HG02759 (cell line): Measurements from ENCODE around the gene CDKAL1.

ENCODE experiments used
- ATAC-seq: cut with Tn5 transposase; IDR thresholded peaks from one replicate; pipeline ENCODE4 v1.9.1; 2021; ENCODE audit warnings: mild to moderate bottlenecking, moderate library complexity; ENCODE audit not compliant: unreplicated experiment

The CDKAL1 gene

DNA sequence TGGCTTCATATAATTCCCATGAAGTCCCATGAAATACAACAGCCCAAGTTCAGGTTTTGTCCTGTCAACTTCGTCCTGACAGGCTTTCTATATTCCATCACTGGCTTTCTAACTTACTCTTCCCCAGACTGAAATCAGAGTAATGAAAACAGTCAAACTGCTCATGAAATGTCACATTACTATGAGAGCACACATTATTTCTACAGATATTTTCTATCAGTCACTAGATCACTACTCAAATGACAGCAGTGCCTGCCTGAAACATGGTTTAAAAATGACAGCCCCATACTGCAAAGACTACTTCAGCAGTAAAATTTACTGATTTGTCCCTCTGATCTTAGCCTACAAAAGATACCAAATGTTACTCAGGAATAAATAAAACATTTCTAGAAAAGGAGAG, 616.4 kb downstream of the CDKAL1 start:
- no peak for ATAC-seq

DNA sequence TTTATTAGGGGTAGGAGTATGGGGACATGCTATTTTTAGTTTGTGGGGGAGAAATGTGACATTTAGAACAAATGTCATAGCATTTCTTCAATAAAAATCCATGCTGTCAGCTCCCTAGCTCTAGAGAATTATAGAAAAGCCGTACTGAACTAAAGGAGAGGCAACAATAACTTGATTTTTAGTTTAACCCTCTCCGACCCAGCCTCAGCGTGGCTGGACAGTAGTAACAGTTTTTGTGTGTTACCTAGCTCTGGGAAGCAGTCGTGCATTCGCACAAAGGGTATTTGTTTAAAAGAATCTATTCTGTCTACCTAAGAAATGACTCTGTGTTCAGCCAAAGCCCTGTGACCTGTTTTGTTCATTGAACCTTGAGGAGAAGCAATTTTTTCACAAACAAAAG, 616.9 kb downstream of the CDKAL1 start:
- ATAC-seq = no peak

DNA sequence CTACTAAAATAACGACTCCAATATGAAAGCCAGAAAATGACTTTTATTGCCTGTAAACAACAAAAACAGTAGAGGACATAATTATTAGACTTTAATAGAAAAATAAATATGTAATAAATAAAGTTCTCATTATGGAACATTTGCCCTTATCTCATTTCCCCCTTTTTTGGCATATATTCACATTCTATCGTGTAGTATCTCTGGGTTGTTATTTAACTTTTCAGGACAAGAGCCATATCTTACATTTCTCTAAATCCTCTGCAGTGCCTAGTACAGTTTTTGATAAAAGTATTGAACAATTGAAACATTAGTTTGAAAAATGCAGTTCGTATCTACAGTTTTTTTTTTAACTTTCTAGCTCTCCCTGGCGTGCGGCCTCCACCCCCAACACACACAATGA, 617.3 kb downstream of the CDKAL1 start:
- ATAC-seq = no peak

DNA sequence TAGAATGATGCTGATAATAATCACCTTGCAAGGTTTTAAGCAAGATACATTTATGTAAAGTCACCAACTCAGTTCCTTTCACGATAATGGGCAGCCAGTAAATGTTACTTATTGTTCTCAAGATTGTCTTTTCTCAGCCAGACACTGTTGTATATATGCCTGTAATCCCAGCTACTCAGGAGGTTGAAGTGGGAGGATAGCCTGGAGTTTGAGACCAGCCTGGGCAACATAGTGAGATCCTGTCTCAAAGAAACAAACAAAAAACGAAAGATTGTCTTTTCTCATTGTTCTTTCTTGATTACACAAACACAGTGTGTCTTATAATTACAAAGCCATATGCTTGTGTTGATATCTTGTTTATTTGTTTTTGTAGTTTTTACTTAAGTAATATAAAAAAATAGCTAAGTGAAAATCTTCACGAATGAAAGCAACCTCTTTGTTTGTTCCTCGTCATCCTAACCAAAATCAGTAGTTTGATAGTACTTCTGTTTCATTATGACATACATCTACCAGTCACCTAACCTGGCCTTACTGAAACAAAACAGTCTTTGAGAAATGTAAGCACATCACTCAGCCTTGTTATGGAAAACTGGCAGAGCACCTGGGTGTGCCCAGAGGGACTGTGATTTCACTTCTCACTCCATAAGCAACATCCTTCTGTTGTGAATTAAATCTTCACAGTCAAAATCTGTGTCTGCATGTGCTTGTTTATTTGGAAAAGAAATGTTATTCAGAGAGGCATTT, 623.1 kb downstream of the CDKAL1 start:
- peak; percentile 74 for ATAC-seq

DNA sequence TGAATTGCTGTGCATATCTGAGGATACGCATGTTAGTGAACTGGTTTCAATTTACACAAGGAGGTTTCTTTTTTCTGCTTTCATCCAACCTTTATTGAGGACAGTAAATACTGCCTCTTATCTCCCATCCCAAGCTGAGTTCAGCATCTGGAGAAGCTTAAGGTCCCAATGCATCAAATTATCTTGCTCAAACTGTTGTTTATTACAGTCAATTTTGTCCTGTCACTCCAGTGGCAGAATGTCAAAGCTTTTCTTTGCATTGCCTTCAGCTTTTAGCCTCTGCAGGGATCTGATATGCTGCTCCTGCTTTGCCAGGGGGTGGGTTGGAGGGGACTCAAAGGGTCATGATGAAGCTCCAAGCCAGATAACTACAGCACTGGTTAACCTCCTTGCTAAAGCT, 623.9 kb downstream of the CDKAL1 start:
- ATAC-seq = no peak

DNA sequence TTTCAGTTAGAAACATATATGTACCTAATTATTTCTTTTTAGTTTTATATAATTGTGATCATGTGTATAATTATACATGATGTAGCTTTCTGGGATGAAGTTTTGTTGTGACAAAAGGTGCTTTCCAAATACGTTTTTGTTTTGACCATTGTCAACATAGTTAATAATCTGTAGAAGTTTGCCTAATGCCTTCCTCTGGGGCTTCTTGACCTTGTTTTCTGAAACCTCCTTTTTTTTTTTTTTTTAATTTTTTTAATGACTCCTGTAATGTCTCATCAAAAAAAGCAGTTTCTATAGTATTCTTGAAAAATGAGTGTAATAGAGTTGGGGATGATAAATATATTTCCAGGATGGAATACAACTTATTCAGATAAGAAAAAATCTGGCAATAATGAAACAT, 624.6 kb downstream of the CDKAL1 start:
- ATAC-seq = peak; percentile 37

DNA sequence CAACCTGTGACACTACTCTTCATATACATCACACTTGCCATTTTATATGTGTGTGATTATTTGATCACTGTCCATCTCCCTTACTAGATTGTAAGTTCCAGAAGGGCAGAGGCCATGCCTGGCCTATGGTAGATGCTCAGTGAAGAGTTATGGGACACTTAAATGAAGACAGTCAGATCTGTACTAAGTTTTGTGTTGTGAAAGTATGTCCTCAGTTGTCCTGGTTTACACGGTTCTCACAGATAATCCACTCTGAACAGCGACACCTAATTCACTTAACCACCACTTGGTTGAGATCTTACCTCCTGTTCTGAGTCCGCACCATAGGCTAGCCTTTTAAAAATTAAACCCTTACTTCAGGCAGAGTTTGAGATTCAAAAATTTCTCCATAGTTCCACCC, 625.2 kb downstream of the CDKAL1 start:
- ATAC-seq = peak; percentile 32

DNA sequence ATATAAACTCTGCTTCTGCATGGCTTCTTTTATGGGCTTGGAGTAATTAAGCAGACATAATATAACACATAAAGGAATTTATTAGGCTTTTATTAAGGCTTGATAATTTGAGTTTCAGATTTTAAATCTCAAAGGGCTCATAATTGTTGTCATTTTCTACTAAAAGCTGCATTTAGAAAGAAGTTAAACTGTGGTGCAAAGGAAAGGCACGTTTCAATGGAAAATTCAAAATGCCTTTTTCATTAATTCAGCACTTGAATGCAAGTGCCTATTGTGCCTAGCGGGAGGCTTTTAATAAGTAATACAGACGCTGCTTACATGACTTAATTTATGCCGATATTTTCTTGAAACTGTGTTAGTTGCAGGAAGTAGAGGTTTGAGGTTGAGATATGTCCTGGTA, 627.5 kb downstream of the CDKAL1 start:
- ATAC-seq = no peak

DNA sequence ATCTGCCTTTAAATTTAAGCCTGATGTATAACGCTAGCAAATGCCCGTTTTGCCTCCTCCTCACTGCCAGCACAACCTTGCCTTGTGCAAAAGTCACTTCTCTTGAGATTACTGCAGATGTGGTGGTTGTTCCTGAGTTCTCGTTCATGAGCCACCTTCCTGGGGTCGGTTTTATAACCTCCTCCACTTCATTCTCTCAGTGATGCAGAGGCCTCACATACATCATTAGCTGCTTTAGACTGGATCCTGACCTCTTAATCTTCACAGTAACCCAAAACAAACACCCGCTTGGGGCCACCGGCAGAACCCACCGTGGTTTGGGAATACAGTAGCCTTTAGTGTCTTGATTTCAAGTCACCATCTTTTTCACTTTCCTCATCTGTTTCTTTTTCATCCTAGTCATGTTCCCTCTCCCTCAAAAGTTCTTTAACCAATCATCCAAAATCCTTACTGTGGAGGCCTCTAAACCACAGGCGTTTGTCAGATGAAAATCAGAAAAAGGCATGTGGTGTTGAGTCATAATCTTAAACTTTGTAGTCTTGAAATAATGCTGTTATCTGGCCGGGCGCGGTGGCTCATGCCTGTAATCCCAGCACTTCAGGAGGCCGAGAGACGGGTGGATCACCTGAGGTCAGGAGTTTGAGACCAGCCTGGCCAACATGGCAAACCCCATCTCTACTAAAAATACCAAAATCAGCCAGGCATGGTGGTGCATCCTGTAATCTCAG, 629.0 kb downstream of the CDKAL1 start:
- ATAC-seq = no peak

DNA sequence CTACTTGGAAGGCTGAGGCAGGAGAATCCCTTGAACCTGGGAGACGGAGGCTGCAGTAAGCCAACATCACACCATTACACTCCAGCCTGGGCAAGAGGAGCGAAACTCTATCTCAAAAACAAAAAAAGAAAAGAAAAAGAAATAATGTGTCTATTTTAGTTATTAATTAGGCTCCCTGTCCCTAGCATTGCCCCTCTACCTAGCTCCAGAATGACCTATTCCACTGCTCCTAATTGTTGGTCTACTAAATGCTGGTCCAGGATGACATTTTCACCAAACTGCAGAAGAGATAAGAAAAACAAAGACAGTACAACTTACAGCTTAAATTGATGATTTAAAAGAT, 629.6 kb downstream of the CDKAL1 start:
- no peak for ATAC-seq

DNA sequence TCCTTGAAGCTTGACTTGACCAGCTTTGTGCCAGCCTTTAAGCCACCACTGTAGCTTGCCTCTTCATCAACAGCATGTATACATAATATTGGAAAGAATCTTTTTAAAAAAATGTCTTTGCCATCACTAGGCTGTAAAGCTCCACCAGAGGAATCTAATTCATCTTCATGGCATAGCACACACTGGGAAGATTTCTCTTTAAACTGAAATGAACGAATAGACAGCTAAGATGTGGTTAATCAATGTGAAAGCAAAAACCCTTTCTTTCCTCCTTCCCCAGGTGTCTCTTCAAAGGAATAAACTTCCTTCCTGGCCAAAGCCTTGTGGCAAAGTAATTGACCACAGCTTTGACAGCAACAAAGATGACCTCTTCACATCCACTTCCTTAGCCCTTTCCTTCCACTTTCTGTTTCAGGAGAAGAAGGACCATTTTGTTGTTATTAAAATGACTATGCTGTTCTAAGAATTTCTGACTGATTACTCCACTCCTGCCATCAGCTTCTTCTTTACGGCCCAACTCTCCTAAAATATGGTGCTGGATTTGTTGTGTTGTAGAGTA, 630.6 kb downstream of the CDKAL1 start:
- peak; percentile 67 for ATAC-seq

DNA sequence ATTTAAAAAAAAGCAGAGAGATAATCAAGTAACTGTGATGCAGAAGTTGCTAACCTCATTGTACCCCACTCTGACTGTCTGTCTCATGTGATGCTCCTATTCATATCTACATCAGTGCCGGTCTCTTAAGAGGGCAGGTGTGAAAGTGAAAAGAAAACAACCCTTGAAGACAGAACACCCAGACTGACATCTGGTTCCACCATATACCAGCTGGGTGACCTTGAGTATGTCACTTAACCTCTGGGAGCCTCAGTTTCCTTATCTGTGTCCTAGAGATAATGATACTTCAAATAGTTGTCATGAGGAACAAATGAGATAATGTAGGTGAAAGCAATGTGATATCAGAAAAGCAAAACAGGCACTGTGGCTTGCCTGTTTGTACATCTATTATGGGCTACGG, 632.5 kb downstream of the CDKAL1 start:
- peak; percentile 71 for ATAC-seq

DNA sequence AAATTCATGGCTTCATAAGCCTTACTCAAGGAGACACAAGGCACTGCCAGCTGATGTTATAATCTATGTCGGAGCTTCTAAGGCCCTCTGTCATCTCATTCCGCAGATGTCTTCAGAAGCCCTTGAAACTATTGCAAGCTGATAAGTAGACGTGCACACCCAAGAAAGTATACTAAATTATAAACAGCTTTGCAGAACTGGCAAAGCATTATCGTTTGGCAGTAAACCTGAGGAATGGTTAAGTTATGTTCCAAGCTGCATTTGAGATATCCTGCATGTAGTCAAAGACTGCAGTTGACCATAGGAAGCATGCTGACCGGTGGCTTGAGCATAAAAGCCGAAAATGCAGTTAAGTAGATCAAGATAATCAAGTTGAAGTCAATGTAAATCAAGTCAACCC, 633.5 kb downstream of the CDKAL1 start:
- ATAC-seq = no peak

DNA sequence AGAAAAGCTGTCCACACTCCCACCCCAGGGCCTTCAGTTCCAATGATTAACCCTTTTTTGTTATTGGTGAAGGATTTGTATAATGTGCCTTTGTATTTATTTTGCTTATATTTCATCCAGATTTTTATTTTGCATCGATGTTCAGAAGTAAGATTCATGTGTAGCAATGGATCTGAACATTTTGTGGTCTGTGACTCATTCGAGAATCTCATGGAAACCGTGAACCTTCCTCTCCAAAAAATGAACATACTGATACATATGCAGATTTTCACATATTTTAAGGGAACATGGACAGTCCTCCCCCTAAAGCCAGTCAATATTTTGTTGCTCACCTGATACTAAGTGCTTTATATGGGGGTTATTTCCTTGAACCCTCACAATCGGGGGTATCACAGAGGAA, 637.5 kb downstream of the CDKAL1 start:
- no peak for ATAC-seq

DNA sequence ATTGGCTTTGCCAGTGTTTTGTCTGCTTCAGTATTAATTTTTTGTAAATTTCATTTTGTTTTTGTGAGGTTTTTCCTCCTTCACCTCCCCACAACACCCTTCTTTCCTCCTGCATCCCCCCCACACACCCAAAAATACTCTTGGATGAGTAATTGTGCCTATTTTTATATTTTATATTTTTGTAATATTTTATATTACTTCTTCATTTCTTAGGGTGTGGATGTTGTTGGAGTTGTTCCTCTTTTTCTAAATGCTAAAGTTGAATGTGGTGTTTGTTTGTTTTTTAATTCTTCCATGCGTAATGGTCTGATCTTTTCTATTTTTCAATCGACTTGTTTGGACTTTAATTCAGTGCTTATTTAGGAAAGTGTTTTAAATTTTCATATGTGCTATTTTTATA, 638.8 kb downstream of the CDKAL1 start:
- ATAC-seq = no peak

DNA sequence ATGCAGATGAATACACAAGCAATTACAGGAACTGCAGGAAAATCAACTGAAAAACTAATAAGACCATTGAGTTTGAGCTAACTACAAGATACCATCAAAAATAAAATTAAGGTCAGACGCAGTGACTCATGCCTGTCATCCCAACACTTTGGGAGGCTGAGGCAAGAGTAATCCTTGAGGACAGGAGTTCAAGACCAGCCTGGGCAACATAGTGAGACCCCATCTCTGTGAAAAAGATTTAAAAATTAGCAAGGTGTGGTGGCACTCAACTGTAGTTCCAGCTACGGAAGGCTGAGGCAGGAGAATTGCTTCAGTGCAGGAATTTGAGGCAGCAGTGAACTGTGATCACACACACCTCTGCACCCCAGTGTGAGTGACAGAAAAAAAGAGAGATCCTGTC, 639.4 kb downstream of the CDKAL1 start:
- ATAC-seq = no peak

DNA sequence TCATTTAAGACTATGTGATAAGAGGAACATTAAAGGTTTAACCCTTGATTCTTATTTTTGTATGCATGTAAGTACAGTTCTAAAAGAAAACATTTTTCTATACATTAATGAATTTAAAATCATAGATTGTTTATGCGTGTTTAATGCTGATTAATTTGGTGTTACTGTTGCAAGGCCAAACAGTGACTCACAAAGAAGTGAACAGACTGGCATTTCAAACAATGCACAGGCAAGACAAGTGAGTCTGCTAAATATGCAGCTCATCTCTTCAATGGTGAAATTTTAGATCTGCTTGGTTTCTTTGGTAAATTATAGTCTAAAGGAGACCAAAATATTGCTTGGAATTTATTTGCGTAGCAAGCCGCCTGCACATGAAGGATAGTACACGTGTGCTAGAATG, 641.9 kb downstream of the CDKAL1 start:
- ATAC-seq = no peak

DNA sequence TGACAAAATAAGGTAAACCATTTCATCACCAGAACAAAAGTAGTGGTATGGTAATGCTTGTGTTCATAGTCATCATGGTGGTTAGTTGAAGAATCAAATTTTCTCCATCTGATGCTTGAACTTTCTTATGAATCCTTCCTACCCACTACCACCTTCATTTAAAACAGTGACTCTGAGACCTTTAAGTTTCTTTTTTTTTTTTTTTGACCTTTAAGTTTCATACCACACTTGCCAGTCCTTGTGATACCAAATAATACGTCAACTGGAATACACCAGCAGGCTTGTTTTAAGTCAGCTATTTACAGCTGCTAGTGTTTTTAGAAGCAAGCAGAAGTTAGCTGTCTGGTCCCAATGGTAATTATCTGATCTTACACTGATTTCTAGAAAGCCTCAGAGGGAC, 645.9 kb downstream of the CDKAL1 start:
- ATAC-seq = peak; percentile 75

DNA sequence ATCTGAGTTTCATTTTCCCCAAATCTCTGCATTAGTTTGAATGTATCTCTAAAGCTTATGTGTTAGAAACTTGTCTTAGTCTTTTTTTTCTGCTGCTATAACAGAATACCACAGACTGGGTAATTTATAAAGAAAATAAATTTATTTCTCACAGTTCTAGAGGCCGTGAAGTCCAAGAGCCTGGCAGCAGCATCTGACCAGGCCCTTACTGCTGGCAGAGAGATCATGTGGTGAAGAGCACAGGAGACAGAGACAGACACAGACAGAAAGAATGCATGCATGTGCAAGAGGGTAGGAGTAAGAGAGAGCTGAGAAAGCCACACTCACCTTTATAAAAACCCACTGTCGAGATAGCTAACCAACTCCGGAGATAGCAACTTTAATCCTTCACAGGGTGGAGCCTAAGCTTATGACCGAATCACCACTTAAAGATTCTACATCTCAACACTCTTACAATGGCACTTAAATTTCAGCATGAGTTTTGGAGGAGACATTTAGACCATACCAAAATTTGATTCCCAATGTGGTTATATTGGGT, 646.6 kb downstream of the CDKAL1 start:
- ATAC-seq = no peak

DNA sequence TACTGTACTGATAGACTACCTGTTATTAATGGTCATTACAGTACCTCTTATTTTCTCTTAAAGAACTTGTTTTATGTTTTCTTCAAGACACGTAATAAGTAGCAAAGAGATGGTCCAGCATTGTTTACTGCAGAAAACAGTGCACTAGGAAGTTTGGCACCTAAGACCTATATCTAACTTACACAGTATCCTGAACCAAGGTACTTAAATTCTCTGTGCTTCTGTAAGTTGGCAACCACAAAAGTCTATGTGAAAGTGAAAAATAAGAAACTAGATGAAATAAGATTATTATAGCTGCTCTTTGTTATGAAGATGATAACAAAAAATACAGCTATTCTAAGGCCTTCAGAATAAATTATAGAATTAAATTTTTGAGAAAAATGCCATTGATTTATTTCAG, 647.6 kb downstream of the CDKAL1 start:
- ATAC-seq = no peak

DNA sequence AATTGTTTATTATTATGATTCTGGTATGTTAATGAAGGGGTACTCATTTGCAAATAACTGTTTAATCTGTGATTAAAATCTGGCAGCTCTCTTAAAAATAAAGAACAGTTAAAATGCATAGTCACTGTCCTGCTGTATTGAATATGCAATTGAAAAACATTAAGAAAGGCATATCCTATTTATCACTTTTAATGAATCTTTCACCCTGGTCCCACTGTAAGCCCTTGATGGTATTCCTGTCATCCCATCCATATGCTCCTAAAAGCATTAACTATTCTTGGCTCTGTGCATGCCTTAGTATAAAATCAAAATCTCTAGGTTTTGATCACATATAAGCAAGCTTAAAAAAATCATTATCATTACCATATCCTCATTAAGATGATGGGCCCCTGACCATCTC, 648.3 kb downstream of the CDKAL1 start:
- ATAC-seq = no peak

DNA sequence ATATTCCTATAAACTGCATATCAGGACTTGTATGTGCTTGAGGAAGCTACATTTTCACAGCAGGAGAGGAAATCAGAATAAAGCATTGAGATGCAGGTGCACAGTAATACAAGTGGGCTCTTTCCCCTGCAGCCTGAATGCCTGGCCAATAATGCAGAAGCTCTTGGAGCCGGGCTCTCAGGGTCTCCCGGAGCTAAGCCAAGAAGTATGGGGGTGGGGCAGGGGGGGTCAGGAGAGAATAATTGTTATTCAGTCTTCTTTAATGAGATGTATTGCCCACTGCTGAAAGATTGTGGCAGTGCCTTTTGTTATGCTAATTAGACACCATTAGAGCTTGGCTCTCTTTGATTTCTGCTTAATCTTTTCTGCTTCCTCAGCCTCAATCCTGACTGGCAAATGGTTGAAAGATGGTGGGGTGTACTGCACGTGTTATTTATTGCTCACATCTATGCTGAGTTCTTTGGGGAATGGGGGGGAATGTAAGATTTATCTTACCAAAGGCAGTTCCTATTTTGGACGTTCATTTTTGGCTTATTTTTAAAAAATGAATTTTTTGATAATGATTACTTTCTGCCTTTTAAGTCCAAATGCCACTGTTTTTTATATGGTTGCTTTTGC, 651.7 kb downstream of the CDKAL1 start:
- no peak for ATAC-seq
